HEK293T (cell line): ENCODE measurements around the gene GMNN.

Source experiments
- BHLHE40 ChIP-seq: fragments of 450-650 bp; IDR thresholded peaks from 2 replicates; pipeline ENCODE4 v1.6.1; 2016; ENCODE audit warnings: mild to moderate bottlenecking, moderate library complexity, borderline replicate concordance
- CTBP1 ChIP-seq: fragments of 450-650 bp; IDR thresholded peaks from 2 replicates; pipeline ENCODE4 v1.6.1; 2016; ENCODE audit warnings: borderline replicate concordance
- FOXA1 ChIP-seq: fragments of 450-650 bp; IDR thresholded peaks from 2 replicates; pipeline ENCODE4 v1.6.1; 2016; ENCODE audit warnings: mild to moderate bottlenecking
- FOXK2 ChIP-seq: fragments of 450-650 bp; IDR thresholded peaks from 2 replicates; pipeline ENCODE4 v1.6.1; 2016; ENCODE audit warnings: mild to moderate bottlenecking
- FOXM1 ChIP-seq: fragments of 450-650 bp; IDR thresholded peaks from 2 replicates; pipeline ENCODE4 v1.6.1; 2017; ENCODE audit warnings: mild to moderate bottlenecking, borderline replicate concordance
- L3MBTL2 ChIP-seq: fragments of 450-650 bp; conservative IDR thresholded peaks from 2 replicates; pipeline ENCODE4 v1.6.1; 2016; ENCODE audit warnings: mild to moderate bottlenecking
- LEF1 ChIP-seq: fragments of 450-650 bp; IDR thresholded peaks from 2 replicates; pipeline ENCODE4 v1.6.1; 2017; ENCODE audit warnings: mild to moderate bottlenecking, borderline replicate concordance
- SP1 ChIP-seq: fragments of 450-650 bp; IDR thresholded peaks from 2 replicates; pipeline ENCODE4 v1.6.1; 2017
- SUZ12 ChIP-seq: fragments of 450-650 bp; IDR thresholded peaks from 2 replicates; pipeline ENCODE4 v1.6.1; 2016; ENCODE audit warnings: mild to moderate bottlenecking
- ZNF384 ChIP-seq: fragments of 450-650 bp; IDR thresholded peaks from 2 replicates; pipeline ENCODE4 v1.6.1; 2016

DNA sequence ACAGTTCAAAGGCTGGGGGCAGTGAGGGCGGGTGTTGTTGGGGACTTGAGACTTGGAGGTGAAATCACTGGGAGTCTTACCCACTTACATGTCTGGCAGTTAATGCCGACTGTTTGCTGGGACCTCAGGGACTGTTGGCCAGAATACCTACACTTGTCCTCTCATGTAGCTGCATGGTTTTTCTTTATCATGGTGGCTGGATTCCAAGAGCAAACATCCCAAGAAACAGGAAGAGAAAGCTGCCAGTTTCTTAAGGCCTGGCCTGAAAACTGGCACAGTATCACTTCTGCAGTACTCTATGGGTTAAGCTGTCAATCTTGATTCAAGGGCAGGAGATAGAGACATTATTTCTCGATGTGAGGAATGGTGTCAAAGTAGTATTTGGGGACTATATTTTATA lies 36.0 kb upstream of the GMNN start:
- TF ChIP-seq SP1, result no peak
- no peak for TF ChIP-seq FOXM1
- TF ChIP-seq BHLHE40, result no peak
- no peak for TF ChIP-seq CTBP1
- TF ChIP-seq FOXA1, result no peak
- TF ChIP-seq FOXK2, result no peak
- no peak for TF ChIP-seq L3MBTL2
- no peak for TF ChIP-seq LEF1
- TF ChIP-seq ZNF384, result no peak
- no peak for TF ChIP-seq SUZ12
